Activated effector memory CD4-positive, alpha-beta T cell treated with Interleukin-2 at 50 U/mL for 16 hours (primary cell): ENCODE data around the gene ZKSCAN5.

Experiments used
- DNase-seq: peaks from one replicate; pipeline ENCODE4 v3.0.0-alpha.2; 2020

The ZKSCAN5 gene

DNA sequence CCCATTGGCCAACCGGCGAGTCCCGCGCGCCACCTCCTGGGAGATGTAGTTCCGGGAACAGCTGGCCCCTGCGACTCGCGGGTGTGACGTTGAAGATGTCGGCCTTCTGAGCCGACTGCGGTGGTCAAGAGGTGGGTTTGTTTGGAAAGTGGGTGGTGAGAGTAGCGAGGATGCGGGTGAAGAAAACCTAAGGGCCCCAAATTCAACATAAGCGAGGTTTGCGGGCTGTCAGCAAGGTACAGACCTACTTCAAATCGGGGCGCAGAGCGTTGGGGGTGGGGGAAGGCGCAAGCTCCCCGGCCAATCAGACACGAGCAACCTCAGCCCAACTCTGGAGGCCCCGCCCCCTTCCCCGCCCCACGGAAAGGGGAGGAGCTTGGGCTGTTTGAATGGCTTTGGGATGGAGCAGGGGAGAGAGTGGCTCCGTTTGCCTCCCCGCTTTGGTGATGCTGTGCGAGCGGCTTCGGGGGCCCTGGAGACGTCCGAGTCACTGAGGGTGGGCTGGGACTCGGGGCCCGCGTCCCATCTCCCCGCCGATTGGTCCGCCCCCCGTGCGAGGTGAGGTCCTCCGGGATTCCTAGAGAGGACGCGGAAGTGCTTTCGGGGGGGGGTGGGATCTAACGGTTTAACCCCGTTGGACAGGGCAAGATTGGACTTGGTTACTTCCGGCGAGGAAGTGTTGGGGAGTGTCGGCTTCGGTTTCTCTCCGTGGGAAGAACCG, at the start of gene ZKSCAN5:
TSS of gene ZKSCAN5 (plus strand) at position 60 of the 721 bp plus-strand sequence. CDS start 1,383 bp downstream, outside the sequence.
- peak; percentile 96 for DNase-seq

DNA sequence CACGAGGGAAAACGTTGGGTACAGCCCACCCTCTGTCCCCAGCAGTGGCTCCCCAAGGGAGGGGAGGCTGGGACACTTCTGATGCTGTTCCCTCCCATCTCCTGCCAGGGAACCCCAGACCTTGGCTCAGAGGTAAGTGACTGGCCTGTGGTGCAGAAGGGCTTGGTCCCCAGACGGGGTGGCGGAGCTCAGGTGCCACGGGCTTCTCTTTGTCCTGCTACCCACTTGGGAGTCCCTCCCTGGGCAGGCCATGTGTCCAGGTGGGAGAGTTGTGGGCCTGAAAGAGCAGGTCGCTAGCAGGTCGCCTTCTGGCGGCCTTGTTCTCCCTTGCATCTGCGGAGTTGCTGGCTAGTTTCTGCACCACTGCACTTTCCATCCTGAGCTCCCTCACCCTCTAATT, 48.6 kb upstream of the ZKSCAN5 start:
- DNase-seq: no peak

DNA sequence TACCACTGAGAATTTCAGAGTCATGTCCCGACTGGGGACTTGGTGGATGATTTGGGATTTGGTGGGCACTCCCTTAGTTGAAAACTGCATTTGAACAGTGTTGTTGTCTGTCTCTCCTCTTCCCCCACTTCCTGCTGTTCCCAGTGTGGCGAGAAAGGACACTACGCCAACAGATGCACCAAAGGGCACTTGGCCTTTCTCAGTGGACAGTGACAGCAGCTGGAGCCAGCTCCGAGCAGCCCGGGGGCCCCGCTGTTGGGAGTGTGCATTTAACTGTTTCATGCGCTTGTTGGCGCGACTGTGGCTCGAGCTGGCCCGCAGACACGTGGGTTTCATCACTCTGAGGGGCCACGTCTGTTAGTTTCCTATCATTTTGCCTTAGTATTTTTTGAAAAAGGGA, 48.2 kb upstream of the ZKSCAN5 start:
- DNase-seq: no peak

DNA sequence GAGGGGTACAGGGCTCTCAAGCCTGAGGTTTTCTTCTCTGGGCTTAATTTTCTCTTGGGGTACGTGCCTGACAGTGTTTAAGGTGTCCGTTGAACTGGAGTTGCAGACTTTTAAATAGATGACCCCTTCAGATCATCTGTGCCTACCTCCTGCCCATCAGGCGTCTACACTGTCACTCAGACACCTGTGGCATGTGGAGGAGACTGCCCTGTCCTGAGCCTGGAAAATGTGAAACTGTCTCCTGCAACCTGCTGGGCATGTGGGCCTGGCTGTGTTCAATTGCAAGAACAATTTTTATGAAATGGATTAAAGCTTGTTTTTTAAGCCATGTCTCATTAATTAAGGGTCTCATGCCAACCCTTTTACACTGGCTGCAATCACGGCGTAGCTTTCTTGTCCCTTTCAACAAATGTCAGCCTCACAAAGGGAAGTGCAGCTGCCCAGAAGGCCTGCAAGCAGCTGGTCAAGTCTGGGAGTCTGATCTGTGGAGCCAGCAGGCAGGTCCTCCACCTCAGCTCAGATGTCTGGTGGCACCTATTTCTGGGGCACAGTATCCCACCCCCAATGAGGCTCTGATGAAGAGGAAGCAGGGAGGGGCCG, 47.3 kb upstream of the ZKSCAN5 start:
- DNase-seq: no peak

DNA sequence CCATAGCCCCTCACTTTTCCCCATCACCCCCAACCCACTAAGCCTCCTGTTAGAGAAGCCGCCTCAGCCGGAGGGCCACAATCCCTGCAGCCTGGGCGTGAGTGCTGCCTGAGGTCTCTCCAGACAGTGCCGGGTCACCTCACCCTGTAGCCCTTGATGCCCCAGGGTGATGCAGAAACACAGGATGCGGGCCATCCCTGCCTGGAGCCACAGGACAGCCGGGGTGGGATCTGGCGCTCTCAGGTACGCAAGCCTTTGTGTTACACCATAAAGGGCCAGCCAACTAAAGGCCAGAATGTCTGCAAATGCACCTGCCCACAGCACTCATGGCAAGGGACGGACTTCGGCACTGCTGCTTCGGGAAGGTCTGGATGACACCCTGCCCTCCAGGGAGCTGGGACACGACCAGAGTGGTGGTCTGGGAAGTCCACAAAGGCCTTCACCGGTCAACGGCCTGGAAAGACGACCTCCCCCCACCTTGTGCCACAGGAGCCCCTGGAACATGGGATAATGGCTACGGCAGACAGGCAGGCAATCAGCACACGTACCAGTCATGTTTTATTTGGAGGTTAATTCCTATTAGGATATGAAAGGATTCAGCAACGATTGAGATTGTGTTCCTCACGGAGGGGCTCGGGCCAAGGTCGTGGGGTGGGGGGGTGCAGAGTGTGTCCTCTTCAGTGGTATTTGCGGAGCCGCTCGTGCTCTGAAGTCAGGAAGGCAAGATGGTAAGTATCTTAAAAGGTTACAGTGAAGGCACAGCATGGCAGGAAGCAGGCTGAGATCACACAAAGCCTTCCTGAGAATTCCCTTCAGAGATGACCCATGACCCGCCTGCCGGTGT, 46.6 kb upstream of the ZKSCAN5 start:
- no peak for DNase-seq

DNA sequence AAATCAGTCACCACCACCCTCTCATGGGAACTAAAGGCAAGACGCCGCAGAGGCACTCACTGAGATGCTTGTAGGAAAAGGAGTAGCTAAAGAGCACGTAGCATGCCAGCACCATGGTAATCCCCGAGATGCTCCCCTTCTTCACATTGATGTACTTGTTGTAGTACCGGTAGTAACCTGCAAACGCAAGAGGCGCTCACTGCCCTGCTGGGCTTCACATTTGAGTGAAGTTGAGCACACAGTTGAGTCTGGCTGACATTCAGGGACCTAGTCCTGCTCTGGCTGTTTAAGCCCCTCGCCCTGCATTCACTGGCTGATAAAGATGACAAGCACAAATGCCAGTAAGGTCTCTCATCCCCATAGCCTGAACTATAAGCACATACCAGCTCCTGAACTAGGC, 45.4 kb upstream of the ZKSCAN5 start:
- no peak for DNase-seq

DNA sequence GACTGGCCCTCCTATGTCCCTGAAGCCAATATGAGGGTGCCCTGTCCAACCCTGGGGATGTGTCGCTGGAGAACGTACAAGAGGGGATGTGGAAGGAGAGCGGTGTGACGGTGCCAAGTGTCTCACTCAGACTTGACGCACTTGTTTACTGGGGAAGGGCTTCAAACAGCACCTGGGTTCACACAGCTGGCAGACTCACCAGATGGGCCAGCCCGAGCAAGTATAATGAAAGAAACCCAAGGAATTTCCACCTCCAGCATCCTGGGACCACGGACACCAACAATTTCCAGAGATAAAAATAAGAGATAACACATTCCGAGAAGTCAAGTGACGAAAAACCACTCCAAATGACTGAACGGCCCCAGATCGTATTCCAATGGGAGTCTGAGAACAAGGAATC, 43.8 kb upstream of the ZKSCAN5 start:
- DNase-seq: no peak

DNA sequence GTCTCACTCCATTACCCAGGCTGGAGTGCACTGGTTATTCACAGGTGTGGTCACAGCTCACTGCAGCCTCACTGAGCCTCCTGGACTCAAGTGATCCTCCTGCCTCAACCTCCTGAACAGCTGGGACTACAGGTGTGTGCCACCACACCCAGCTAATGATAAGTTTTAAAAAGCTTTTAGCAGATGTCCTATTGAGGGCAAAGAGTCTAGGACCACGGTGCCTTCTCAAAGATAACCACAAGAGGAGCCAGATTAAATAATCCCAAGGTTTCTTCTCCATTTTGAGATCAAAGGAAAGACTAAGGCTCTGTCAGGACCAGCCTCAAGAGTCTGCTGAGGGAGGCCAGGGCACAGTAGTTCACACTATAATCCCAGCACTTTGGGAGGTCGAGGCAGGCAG, 43.2 kb upstream of the ZKSCAN5 start:
- no peak for DNase-seq

DNA sequence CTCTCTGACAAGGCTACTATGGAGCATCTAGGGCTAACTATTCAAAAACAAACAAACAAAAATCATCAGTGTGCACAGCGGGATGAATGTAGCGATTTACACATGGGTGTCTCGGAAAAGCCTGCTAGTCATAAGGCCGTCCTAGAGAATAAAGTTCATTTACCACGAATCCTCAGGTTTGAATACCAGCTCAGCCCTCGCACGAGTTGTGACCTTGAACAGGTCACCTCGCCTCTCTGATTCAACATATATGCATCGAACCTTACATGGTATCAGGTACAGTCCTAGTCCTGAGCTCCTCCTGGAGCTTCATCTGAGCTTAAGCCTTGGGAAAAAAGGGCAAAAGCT, 39.1 kb upstream of the ZKSCAN5 start:
- no peak for DNase-seq

DNA sequence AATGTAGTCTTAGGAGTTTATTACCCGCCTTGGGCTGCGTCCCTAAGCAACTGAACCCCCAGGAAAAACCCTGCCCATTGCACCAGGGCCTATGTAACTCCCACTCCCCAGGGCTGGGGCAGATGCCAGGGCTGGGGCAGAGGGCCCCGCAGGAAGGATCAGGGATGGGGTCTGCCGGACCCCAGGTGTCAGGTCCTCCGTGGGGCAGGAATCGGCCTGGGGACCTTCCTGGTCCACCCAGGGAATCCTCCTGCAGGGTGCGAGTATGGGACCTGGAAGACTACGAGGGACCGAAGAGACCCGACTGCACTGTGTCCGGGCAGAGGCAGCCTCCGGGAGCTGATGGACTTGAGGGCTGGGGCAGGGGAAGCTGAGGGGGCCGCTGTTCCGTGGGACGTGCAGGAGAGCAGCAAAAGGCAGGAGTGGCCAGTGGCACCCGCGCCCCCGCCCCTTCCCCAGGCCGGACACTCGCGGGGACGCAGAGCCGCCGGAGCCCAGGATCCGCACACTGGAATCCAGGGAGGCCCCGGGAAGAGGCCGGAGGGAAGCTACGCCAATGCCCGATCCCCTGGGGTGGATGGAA, 36.0 kb upstream of the ZKSCAN5 start:
- no peak for DNase-seq

DNA sequence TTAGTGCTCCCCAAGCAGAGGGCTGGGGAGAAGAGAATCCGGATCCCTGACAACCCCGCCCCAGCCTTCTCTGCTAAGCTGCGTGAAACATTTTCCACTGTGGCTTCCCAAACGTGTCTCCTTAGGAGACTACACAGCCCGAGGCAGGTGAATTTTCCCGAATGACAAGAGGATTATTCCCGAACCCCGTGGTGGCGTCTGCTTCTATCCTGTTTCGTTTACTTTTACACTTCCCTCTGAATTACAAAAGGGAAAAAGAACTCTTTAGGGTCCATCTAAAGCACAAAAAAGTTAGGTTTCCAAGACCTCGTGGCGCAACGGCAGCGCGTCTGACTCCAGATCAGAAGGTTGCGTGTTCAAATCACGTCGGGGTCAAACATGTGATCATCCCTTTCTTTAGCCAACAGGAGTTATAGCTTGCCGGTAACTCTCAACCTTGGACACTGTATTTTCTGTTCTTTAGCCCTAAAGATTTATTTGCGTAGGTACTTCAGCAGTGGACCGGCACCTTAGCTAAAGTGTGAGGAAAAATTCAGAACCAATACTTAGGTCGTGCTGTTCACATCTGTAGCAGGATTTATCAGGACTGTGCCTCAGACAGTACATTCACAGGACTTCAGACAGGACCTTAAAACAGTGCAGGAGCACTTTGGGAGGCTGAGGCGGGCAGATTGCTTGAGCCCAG, 34.9 kb upstream of the ZKSCAN5 start:
- no peak for DNase-seq

DNA sequence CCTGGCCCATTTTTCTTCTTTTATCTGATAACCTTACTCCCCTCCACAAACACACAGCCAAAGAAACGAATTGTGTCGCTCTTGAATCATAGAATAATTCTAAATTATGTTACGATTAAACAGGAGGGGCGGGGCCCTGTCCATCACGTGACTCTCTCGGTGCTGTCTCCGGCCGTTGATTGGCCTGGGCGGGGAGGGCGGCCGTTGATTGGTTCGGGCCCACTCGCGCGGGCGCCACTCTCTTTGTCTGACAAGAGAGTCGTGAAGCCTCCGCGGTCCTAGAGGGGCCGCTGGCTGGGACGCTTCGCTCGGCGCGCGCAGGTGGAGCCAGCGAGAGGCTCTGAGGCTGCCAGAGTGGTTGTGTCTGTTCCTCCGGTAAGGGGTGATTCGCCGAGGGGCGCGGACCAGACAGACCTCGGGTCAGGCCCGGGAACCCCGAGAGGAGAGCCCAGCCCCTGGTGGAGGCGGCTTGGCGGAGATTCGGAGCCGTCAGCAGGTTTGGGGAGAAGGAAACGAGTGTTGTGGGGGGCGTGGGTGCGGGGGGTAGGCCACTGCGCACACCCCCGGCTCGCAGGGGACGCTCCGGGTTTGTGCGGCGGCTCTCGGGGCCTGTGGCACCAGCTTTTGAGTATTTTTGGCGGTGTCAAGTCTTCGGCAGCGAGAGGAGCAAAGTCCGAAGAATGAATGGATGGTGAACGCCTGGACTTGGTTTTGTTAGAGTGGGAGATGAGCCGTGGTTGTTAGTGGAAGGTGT, 31.7 kb upstream of the ZKSCAN5 start, which contains the start of gene ZNF789:
TSS of gene ZNF789 (plus strand) at position 330 of the 754 bp plus-strand sequence. CDS start 3,567 bp downstream, outside the sequence.
- peak; percentile 97 for DNase-seq

DNA sequence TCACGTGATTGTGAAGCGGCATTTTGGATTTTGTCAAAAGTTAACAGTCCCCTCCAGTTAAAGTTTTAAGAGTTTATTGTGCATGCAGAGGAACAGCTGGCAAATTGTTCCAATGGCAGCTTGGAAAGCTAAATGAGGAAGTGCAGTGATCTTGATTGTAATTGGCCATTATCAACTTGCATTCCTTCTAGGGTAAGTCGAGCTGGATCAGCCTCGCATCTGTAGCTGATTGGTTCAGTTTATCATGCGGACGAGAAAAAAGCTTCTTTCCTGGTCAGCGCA, 31.2 kb upstream of the ZKSCAN5 start:
- DNase-seq: no peak

DNA sequence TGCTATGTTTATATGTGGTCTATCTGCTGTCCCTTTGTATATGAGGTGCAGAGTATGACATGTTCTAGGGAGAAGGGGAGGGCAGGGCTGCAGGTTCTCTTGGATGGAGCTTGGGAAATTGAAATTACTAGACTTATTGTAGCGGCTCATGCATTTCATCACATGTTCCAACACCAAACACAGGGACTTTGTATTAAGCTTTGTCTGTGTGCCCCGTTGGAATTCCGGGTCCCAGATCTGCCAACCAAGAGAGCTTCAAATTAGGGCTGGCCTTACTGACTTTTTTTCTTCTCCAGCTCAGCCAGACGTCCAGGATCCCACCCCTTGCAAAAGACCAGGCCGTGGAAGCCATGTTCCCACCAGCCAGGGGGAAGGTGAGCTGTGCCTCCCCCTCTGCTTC, 28.4 kb upstream of the ZKSCAN5 start:
- no peak for DNase-seq

DNA sequence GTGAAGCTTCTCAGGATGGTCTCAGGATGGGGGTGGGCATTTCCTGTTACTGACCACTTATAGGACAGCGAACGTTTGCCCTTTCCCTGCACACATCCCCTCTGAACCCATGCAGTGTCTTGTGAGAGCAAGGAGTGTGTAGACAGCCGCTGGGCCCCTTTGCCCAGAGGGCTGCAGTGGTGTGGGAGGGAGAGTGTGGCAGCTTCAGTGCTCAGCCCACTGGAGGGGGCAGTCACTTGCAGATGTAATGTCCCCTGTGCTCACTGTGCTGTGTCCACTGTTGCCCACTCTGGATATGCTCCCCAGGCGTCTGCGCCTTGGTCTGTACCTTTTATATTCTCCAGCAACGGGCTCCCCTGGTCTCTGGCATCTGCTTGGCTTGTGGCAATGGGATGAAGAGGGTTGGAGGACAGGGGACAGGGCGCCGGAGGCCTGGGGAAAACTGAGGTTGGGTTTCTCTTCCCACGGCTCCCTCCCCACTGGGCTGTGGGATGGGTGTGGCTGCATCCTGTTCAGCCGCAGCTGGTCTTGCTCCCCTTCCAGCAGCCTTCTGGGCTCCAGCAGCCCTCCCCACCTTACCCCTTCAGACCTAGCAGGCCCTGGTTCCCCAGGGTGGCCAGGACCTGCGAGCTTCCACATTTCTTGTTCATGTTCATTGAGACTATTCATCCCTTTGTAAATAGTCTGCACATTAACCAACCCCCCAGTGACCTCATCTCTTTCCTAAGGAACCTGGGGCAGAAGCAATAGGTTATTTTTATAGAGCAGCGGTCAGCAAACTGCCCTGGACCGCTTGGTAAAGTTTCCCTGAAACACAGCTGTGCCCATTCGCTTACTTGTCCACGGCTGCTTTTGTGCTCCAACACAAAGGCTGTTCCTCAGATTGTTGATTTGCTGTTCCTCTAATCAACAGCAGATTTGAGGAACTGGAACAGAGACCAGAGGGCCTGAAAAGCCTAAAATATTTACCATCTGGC, 25.7 kb upstream of the ZKSCAN5 start:
- DNase-seq: no peak

DNA sequence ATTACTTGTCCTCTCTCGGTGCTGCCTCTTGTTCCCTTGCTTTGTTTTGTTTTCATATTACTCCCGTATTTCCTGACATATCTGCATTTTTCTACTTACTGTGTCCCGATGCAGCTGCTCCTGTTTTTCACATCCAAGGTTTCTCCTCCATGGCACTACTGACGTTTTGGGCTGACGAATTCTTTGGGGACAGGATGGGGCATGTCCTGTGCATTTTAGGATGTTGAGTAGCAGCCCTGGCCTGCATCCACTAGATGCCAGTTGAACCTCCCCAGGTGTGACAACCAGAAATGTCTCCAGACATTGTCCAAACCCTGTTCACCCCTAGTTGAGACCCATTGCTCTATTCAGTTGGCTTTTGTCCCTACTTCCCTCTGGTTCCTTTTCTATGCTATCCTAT, 19.4 kb upstream of the ZKSCAN5 start:
- DNase-seq: no peak

DNA sequence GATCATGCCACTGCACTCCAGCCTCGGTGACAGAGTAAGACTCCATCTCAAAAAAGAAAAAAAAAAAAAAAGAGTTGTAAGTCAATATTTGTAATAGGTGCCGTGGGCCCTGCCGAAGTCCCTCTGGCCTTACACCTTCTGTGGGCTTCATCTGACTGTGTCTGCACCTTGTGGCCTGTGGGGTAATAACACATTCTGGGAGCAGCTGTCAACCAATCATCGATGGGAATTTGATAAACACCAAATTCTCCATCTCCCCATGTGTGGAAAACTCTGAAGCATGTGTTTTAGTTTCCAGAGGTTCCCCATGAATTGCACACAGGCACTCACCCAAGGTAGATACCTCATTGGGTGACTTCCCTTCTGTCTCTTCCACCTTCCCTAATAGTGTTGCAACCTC, 15.2 kb upstream of the ZKSCAN5 start:
- DNase-seq: no peak

DNA sequence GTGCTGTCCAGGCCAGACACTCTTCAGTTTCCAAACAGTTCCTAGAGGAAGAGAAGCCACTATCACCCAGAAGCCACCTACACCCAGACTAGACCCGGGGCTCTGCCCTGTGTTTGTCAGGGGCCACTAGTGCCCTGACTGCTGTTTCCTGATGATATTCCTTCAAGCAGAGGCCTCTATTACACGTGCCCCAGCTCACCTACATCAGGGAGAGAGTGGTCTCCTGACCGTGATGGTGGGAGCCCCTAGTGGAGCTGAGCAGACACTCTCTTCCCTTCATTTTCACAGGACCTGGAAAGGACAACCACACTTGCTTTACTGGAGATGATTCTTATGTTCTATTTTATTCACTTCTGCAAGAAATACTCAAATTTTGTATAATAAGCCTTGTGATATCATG, 13.6 kb upstream of the ZKSCAN5 start:
- no peak for DNase-seq

DNA sequence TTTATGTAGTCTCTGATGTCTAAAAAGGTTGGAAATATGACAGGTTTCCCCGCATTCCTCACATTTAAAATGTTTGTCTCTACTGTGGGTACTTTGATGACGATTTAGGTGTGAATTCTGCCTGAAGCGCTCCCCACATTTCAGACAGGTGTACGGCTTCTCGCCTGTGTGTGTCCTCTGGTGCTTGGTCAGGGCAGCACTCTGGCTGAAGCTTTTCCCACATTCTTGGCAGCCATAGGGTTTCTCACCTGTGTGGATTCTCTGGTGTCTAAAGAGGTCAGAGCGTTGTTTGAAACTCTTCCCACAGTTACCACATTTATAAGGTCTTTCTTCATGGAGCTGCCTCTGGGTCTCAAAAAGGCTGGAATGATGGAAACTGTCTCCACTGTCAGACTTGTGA, 10.6 kb upstream of the ZKSCAN5 start:
- DNase-seq: no peak

DNA sequence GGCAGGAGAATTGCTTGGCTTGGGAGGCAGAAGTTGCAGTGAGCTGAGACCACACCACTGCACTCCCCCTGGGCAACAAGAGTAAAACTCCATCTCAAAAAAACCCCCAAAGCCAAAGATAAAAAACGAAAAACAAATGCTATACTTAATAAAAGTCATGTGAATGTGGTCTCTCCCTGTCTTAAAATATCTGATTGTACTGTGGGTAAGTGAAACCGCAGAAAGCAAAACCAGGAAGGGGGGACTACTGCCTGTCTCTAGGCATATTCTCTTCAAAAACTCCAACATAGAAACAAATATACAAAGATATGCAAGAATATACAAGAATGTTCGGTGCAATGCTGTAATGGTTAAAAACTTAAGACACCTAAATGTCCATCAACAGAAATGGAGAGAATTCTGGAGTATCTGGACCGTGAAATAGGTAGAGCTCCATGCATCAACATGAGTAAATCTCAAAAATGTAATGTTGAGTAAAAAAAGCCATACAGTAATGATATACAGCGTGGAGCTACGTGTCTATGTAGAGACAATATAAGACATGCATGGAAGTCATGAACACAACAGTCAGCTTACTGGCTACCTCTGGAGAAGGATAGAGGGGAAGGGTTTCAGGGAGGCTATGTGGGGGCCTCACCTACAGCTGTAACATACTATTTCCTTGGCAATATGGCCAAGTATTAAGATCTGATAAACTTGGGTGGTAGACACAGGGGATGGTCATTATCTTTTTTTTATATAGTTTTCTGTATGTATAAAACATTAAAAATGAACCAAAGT, 6.5 kb upstream of the ZKSCAN5 start:
- DNase-seq: no peak
